Esophagus squamous epithelium (tissue), 4 donors: ENCODE data around the gene SLC37A3.

Source experiments
- POLR2A ChIP-seq, 4 donors: fragments of 450-650 bp; IDR thresholded peaks; one replicate each; pipeline ENCODE4 v1.6.1; 2017; ENCODE audit warnings: antibody characterized with exemption in 4 of 4, mild to moderate bottlenecking in 4 of 4, moderate library complexity in 3 of 4
- TF ChIP-seq, protein P1 (sequence below), 6 experiments: fragments of 450-650 bp in 4 of 6; fragments of 200-600 bp in 2 of 6; sonication (generic) in 2 of 6; IDR thresholded peaks; one replicate each; pipeline ENCODE4 v1.5.1; 2016 to 2019; ENCODE audit warnings: antibody characterized with exemption in 6 of 6, mild to moderate bottlenecking in 4 of 6, moderate library complexity in 4 of 6

DNA sequence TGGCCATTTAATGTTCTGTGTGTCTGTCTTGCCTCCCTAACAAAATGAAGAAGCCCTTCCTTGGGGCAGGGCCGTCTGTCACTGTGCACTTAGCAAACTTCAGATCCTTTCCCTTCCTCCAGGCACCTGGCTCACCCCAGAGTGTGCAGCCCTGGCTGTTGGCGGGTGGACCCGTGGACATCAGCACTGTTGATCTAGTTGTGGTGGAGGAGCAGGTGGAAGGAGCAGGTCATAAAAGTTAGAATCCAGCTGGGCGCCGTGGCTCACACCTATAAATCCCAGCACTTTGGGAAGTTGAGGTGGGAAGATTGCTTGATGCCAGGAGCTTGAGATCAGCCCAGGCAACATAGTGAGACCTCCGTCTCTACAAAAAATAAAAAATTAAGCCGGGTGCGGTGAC, 18.2 kb upstream of the SLC37A3 start:
- TF ChIP-seq, protein P1, sequence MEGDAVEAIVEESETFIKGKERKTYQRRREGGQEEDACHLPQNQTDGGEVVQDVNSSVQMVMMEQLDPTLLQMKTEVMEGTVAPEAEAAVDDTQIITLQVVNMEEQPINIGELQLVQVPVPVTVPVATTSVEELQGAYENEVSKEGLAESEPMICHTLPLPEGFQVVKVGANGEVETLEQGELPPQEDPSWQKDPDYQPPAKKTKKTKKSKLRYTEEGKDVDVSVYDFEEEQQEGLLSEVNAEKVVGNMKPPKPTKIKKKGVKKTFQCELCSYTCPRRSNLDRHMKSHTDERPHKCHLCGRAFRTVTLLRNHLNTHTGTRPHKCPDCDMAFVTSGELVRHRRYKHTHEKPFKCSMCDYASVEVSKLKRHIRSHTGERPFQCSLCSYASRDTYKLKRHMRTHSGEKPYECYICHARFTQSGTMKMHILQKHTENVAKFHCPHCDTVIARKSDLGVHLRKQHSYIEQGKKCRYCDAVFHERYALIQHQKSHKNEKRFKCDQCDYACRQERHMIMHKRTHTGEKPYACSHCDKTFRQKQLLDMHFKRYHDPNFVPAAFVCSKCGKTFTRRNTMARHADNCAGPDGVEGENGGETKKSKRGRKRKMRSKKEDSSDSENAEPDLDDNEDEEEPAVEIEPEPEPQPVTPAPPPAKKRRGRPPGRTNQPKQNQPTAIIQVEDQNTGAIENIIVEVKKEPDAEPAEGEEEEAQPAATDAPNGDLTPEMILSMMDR (IDR thresholded peaks at IDR 0.05): no peak
- no peak for TF ChIP-seq POLR2A (IDR thresholded peaks at IDR 0.05)
